GM18498 (cell line): ENCODE results near the gene KIF4A.
"Not testable (repeated sequence)": the region's sequence is repeated elsewhere in the genome, so short reads cannot be mapped to it uniquely, and the experiment has no call there.

Source experiments
- ATAC-seq: cut with Tn5 transposase; IDR thresholded peaks from one replicate; pipeline ENCODE4 v1.9.1; 2021; ENCODE audit warnings: mild to moderate bottlenecking, moderate library complexity; ENCODE audit not compliant: unreplicated experiment

KIF4A gene

GRCh38 chrX:70280573-70280972 is 9.3 kb upstream of the KIF4A start:
- no peak for ATAC-seq

- no peak for ATAC-seq
These were observed 8.0 kb upstream of the KIF4A start, which contains the start of gene RAB41 for GRCh38 chrX:70281951-70282350. RAB41 (plus strand) TSS chrX:70282172; CDS start chrX:70282218, 46 bp downstream.

- ATAC-seq, result no peak
These were observed 624 bp upstream of the KIF4A start for GRCh38 chrX:70289168-70289792.

- ATAC-seq, result no peak
These were observed 2.9 kb downstream of the KIF4A start for GRCh38 chrX:70292788-70293187.

- no peak for ATAC-seq
These were observed 3.7 kb downstream of the KIF4A start for GRCh38 chrX:70293621-70294020.

- no peak for ATAC-seq
These were observed 11.8 kb downstream of the KIF4A start for GRCh38 chrX:70301716-70302115.

- no peak for ATAC-seq
These were observed 23.6 kb downstream of the KIF4A start for GRCh38 chrX:70313503-70313902.

- no peak for ATAC-seq
These were observed 32.9 kb downstream of the KIF4A start for GRCh38 chrX:70322784-70323183.

- ATAC-seq, result not testable (repeated sequence)
These were observed 33.7 kb downstream of the KIF4A start for GRCh38 chrX:70323628-70324027.

- no peak for ATAC-seq
These were observed 34.4 kb downstream of the KIF4A start for GRCh38 chrX:70324326-70324725.

- ATAC-seq, result no peak
These were observed 41.3 kb downstream of the KIF4A start for GRCh38 chrX:70331161-70331560.

- ATAC-seq, result no peak
These were observed 42.7 kb downstream of the KIF4A start for GRCh38 chrX:70332600-70332999.

GRCh38 chrX:70336767-70337166 is 46.9 kb downstream of the KIF4A start:
- peak; percentile 100 for ATAC-seq

- ATAC-seq, result no peak
These were observed 48.4 kb downstream of the KIF4A start for GRCh38 chrX:70338290-70338689.

GRCh38 chrX:70343435-70343834 is 53.5 kb downstream of the KIF4A start:
- ATAC-seq, result no peak

GRCh38 chrX:70346418-70347070 is 56.6 kb downstream of the KIF4A start:
- ATAC-seq, result no peak

GRCh38 chrX:70348825-70349224 is 58.9 kb downstream of the KIF4A start:
- ATAC-seq, result not testable (repeated sequence)

GRCh38 chrX:70349367-70350125 is 59.6 kb downstream of the KIF4A start:
- ATAC-seq, result not testable (repeated sequence)

- no peak for ATAC-seq
These were observed 62.6 kb downstream of the KIF4A start for GRCh38 chrX:70352496-70352895.

GRCh38 chrX:70353514-70353913 is 63.6 kb downstream of the KIF4A start:
- no peak for ATAC-seq

- no peak for ATAC-seq
These were observed 64.8 kb downstream of the KIF4A start for GRCh38 chrX:70354716-70355115.

- ATAC-seq, result no peak
These were observed 69.6 kb downstream of the KIF4A start for GRCh38 chrX:70359458-70359857.
